ENCODE results near the gene VPS13D.

GRCh38 chr1:12406211-12407021 is 176.6 kb downstream of the VPS13D start:
- no peak for TF ChIP-seq SP1 (IDR thresholded peaks at IDR 0.05)
- TF ChIP-seq, protein P1, sequence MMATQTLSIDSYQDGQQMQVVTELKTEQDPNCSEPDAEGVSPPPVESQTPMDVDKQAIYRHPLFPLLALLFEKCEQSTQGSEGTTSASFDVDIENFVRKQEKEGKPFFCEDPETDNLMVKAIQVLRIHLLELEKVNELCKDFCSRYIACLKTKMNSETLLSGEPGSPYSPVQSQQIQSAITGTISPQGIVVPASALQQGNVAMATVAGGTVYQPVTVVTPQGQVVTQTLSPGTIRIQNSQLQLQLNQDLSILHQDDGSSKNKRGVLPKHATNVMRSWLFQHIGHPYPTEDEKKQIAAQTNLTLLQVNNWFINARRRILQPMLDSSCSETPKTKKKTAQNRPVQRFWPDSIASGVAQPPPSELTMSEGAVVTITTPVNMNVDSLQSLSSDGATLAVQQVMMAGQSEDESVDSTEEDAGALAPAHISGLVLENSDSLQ (IDR thresholded peaks at IDR 0.05), result no peak
- no peak for TF ChIP-seq FOXA1 (IDR thresholded peaks at IDR 0.05)
